Transverse colon (tissue), 4 donors: Measurements from ENCODE around the gene RPTOR. TPM values are rescaled to one million over a fixed set of nuclear protein-coding genes. Genes with fewer than 3 reads are reported as not detected.

Source experiments
- DNase-seq: peaks from one replicate; pipeline ENCODE4 v3.0.0-alpha.2; 2019
- H3K27ac ChIP-seq, 4 donors: fragments of 200-600 bp; sonication (generic); 2 replicates each; pipeline ENCODE4 v1.5.1; 2016 to 2018; ENCODE audit warnings: inconsistent platforms in 4 of 4
- H3K27me3 ChIP-seq: fragments of 200-600 bp; sonication (generic); 2 replicates; pipeline ENCODE4 v1.5.1; 2017; ENCODE audit warnings: inconsistent platforms
- H3K36me3 ChIP-seq, 4 donors: fragments of 200-600 bp; sonication (generic); 2 replicates each; pipeline ENCODE4 v1.5.1; 2017 to 2019; ENCODE audit warnings: inconsistent platforms in 4 of 4
- H3K4me1 ChIP-seq, 4 donors: fragments of 200-600 bp; sonication (generic); 2 replicates each; pipeline ENCODE4 v1.5.1; 2017 to 2020; ENCODE audit warnings: inconsistent platforms in 4 of 4
- H3K4me3 ChIP-seq, 4 donors: fragments of 200-600 bp; sonication (generic); 1 replicate in 1 of 4; 2 replicates in 3 of 4; pipeline versions ENCODE4 v1.5.1 to v1.6.1; 2017 to 2019; ENCODE audit warnings: inconsistent platforms in 4 of 4
- H3K9me3 ChIP-seq, 2 donors: fragments of 200-600 bp; sonication (generic); 2 replicates each; pipeline ENCODE4 v1.5.1; 2017 to 2019; ENCODE audit warnings: inconsistent platforms in 2 of 2
- EP300 ChIP-seq: sonication (generic); formaldehyde crosslinking; IDR thresholded peaks from one replicate; pipeline ENCODE4 v1.6.1; 2017; ENCODE audit warnings: antibody characterized with exemption, low read depth
- POLR2A ChIP-seq: fragments of 450-650 bp; IDR thresholded peaks from one replicate; pipeline ENCODE4 v1.6.1; 2016; ENCODE audit warnings: antibody characterized with exemption, mild to moderate bottlenecking, moderate library complexity
- POLR2AphosphoS5 ChIP-seq, 3 donors: sonication (generic); formaldehyde crosslinking; IDR thresholded peaks; one replicate each; pipeline ENCODE4 v1.6.1; 2016; ENCODE audit warnings: antibody characterized with exemption in 3 of 3
- WGBS, 2 donors: methylation state at CpG; one replicate each; pipeline ENCODE4 v1.1.5; 2018; ENCODE audit warnings: low coverage in 1 of 2; 5-methylcytosine and 5-hydroxymethylcytosine counted together
- in situ Hi-C, 4 donors: fragments of 200-750 bp; cut with MboI; loops; one replicate each; pipeline versions ENCODE4 v1.15.0 to v1.15.1; 2017; ENCODE audit warnings: low sequenced_read_pairs in 3 of 4, low pct_ligation_motif_present in 1 of 4, low pct_unique_long_range_greater_than_20kb in 1 of 4
- intact Hi-C: fragments of 100-400 bp; cut with DNase I; formaldehyde crosslinking; loops from one replicate; pipeline ENCODE4 v1.15.1; 2023; ENCODE audit warnings: low total_unique reads
- total RNA-seq, 4 donors: library from RNA; depleted of rRNA; stranded (reverse); fragments of >200 nt; gene quantifications; one replicate each; pipeline ENCODE4 v1.1.0, GENCODE V29; 2016
- TF ChIP-seq, protein P1 (sequence below), 5 experiments: fragments of 200-600 bp in 3 of 5; fragments of 450-650 bp in 2 of 5; sonication (generic) in 3 of 5; IDR thresholded peaks; 1 replicate in 2 of 5; 2 replicates in 3 of 5; pipeline ENCODE4 v1.5.1; 2016 to 2017; ENCODE audit warnings: antibody characterized with exemption in 5 of 5, inconsistent platforms in 3 of 5, mild to moderate bottlenecking in 2 of 5, moderate library complexity in 1 of 5

RPTOR gene
- total RNA-seq, 4 donors from 2014 or later = 28.9 to 79.3 (median 48.0) TPM

DNA sequence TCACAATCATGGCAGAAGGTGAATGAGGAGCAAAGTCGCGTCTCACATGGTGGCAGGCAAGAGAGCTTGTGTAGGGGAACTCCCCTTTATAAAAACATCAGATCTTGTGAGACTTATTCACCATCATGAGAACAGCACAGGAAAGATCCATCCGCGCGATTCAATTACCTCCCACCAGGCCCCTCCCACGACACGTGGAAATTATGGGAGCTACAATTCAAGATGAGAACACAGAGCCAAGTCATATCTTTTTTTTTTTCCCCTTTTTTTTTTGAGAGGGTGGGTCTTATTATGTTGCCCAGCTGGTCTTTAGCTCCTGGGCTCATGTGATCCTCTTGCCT lies 60.0 kb downstream of the RPTOR start:
- in situ Hi-C loops = no loop called here
- TF ChIP-seq EP300 (no peak), POLR2A (no peak), POLR2AphosphoS5 (IDR thresholded peaks at IDR 0.05) (no peak)
- TF ChIP-seq, protein P1, sequence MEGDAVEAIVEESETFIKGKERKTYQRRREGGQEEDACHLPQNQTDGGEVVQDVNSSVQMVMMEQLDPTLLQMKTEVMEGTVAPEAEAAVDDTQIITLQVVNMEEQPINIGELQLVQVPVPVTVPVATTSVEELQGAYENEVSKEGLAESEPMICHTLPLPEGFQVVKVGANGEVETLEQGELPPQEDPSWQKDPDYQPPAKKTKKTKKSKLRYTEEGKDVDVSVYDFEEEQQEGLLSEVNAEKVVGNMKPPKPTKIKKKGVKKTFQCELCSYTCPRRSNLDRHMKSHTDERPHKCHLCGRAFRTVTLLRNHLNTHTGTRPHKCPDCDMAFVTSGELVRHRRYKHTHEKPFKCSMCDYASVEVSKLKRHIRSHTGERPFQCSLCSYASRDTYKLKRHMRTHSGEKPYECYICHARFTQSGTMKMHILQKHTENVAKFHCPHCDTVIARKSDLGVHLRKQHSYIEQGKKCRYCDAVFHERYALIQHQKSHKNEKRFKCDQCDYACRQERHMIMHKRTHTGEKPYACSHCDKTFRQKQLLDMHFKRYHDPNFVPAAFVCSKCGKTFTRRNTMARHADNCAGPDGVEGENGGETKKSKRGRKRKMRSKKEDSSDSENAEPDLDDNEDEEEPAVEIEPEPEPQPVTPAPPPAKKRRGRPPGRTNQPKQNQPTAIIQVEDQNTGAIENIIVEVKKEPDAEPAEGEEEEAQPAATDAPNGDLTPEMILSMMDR (IDR thresholded peaks at IDR 0.05) = no peak
- H3K4me1 ChIP-seq = peaks cover 5 to 30% (median 21%) of the 10 kb centered on the region in 4 donors
- 82 to 100% methylated on average over 5 to 7 of the region's 7 CpGs for WGBS, 2 donors
- intact Hi-C loops = no loop called here
- no peak overlapping the region for H3K27ac ChIP-seq
- no peaks in the 10 kb centered on the region for H3K36me3 ChIP-seq
- no peak overlapping the region for H3K4me3 ChIP-seq
- DNase-seq = no peak
- no peaks in the 10 kb centered on the region for H3K9me3 ChIP-seq
- no peaks in the 10 kb centered on the region for H3K27me3 ChIP-seq

- in situ Hi-C loops = no loop called here
- peaks cover 0 to 21% (median 13%) of the 10 kb centered on the region in 4 donors for H3K4me1 ChIP-seq
- DNase-seq = no peak
- no peaks in the 10 kb centered on the region for H3K36me3 ChIP-seq
- H3K9me3 ChIP-seq = no peaks in the 10 kb centered on the region
- WGBS, 2 donors = 0 to 81% methylated on average over 1 to 16 of the region's 16 CpGs
- no peak overlapping the region for H3K4me3 ChIP-seq
- no peaks in the 10 kb centered on the region for H3K27me3 ChIP-seq
- H3K27ac ChIP-seq = no peak overlapping the region
- no peak for TF ChIP-seq POLR2AphosphoS5 (IDR thresholded peaks at IDR 0.05)
- TF ChIP-seq, protein P1 (IDR thresholded peaks at IDR 0.05) = no peak
- TF ChIP-seq POLR2A = no peak
- TF ChIP-seq EP300 = no peak
- intact Hi-C loops = no loop called here
Measured at GRCh38 chr17:80605326-80606066, 60.9 kb downstream of the RPTOR start.

GRCh38 chr17:80608326-80608725 lies 63.7 kb downstream of the RPTOR start:
- H3K27me3 ChIP-seq = no peaks in the 10 kb centered on the region
- in situ Hi-C loops (no loop called here), intact Hi-C loops (no loop called here)
- DNase-seq = no peak
- no peaks in the 10 kb centered on the region for H3K9me3 ChIP-seq
- no peak overlapping the region for H3K27ac ChIP-seq
- WGBS, 2 donors = 96% methylated on average over 6 to 12 of the region's 12 CpGs
- TF ChIP-seq EP300 (no peak), POLR2A (no peak), POLR2AphosphoS5 (IDR thresholded peaks at IDR 0.05) (no peak)
- TF ChIP-seq, protein P1 (IDR thresholded peaks at IDR 0.05) = no peak
- H3K36me3 ChIP-seq = no peaks in the 10 kb centered on the region
- H3K4me3 ChIP-seq = no peak overlapping the region
- peaks cover 0 to 13% (median 6%) of the 10 kb centered on the region in 4 donors for H3K4me1 ChIP-seq

- no peaks in the 10 kb centered on the region for H3K27me3 ChIP-seq
- no peaks in the 10 kb centered on the region for H3K36me3 ChIP-seq
- intact Hi-C loops (no loop called here), in situ Hi-C loops (no loop called here)
- TF ChIP-seq, protein P1 (IDR thresholded peaks at IDR 0.05) = no peak
- no peak for TF ChIP-seq EP300
- no peak for TF ChIP-seq POLR2A
- TF ChIP-seq POLR2AphosphoS5 (IDR thresholded peaks at IDR 0.05) = no peak
- H3K27ac ChIP-seq = no peak overlapping the region
- 94 to 100% methylated on average over 3 to 5 of the region's 5 CpGs for WGBS, 2 donors
- H3K4me1 ChIP-seq = peaks cover 0 to 7% (median 2%) of the 10 kb centered on the region in 4 donors
- no peak for DNase-seq
- H3K9me3 ChIP-seq = no peaks in the 10 kb centered on the region
- no peak overlapping the region for H3K4me3 ChIP-seq
Measured at GRCh38 chr17:80609757-80610156, 65.1 kb downstream of the RPTOR start.
